ENCODE data around the gene ADAMTS17.

ADAMTS17 gene, protein sequence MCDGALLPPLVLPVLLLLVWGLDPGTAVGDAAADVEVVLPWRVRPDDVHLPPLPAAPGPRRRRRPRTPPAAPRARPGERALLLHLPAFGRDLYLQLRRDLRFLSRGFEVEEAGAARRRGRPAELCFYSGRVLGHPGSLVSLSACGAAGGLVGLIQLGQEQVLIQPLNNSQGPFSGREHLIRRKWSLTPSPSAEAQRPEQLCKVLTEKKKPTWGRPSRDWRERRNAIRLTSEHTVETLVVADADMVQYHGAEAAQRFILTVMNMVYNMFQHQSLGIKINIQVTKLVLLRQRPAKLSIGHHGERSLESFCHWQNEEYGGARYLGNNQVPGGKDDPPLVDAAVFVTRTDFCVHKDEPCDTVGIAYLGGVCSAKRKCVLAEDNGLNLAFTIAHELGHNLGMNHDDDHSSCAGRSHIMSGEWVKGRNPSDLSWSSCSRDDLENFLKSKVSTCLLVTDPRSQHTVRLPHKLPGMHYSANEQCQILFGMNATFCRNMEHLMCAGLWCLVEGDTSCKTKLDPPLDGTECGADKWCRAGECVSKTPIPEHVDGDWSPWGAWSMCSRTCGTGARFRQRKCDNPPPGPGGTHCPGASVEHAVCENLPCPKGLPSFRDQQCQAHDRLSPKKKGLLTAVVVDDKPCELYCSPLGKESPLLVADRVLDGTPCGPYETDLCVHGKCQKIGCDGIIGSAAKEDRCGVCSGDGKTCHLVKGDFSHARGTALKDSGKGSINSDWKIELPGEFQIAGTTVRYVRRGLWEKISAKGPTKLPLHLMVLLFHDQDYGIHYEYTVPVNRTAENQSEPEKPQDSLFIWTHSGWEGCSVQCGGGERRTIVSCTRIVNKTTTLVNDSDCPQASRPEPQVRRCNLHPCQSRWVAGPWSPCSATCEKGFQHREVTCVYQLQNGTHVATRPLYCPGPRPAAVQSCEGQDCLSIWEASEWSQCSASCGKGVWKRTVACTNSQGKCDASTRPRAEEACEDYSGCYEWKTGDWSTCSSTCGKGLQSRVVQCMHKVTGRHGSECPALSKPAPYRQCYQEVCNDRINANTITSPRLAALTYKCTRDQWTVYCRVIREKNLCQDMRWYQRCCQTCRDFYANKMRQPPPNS

DNA sequence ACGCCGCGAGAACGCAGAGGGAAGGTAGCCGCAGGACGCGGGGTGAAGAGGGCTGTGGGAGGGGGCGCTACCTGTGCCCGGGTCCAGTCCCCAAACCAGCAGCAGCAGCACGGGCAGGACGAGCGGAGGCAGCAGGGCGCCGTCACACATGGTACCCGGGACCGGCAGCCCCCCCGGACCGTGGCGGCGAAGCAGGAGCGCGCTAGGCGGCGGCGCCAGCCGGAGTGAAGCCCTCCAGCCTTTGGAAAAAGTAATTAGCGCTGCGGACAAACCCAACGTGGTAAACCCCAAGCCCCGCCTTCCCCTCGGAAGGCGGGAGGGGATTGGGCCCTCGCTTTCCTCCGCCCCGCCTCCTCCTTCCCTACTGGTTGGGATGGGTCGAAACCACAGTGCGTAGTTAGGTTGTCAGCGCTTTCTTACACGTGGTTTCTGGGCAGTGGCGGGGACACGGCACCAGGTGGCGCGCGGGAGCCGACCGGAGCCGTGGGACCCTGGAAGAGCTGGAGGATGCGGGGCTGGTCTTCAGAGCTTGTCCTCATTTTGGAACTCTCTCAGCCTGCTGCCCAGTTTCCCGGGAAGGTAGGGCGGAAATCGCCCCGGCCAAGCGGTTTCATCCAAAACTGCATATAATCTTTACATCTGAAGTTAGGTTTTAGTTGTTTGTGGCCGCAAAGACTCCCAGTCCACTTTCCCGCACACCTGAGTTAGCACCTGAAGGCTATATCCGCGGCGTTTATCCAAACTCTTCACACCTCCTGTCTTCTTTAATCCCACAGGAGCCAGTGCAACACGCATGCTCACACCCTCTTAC is at the start of gene ADAMTS17:
Gene ADAMTS17 (minus strand): TSS at position 226 of the 811 bp plus-strand sequence. CDS start 76 bp downstream, at position 150.
- DNase-seq: peak; percentile 94

DNA sequence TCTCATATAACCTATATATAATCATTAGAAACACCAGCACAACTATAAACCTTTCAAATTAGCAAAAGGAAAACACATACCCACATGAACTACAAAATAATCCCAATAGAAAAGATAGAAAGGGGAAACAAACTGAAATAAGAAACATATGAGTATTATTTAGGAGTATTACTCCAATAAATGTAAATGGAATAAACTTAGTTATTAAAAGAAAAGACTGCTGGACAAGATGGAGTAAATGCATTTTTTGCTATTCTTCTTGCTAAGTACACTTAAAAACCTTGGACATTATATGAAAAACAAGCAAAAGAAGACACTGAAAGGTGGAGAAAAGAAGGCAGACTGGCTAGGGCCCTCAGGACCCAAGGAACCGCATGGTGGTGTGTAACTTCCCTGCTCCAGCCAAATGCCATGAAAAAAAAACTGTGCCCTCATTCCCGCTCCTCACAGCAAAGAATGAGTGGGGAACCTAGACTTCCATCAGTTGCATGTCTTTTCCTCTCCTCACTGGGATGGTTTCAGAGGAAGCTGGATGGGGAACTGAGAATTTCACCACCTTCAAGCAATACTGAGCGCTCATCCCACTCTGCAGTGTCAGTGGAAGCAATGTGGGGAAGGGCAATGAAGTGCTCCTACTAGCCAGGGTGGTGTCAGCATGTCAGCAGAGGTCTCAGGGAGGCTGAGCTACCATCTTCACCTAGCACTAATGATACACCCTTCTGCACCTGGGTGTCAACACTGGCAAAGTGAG is 43.7 kb upstream of the ADAMTS17 start:
- no peak for DNase-seq

DNA sequence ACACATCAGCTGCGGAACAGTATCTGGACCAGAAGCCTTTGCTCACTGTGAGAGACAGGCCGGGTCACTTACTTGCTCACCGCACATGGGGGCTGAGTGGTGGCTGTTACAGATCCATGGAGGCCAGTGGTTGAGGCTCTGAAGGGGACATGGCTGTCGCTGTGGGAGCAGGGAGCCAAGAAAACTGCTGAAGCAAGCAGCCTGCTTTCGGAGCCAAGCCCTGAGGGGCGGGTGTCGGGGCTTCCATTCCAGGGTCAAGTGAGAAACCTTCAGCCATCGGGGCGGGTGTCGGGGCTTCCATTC is 42.3 kb upstream of the ADAMTS17 start:
- no peak for DNase-seq

DNA sequence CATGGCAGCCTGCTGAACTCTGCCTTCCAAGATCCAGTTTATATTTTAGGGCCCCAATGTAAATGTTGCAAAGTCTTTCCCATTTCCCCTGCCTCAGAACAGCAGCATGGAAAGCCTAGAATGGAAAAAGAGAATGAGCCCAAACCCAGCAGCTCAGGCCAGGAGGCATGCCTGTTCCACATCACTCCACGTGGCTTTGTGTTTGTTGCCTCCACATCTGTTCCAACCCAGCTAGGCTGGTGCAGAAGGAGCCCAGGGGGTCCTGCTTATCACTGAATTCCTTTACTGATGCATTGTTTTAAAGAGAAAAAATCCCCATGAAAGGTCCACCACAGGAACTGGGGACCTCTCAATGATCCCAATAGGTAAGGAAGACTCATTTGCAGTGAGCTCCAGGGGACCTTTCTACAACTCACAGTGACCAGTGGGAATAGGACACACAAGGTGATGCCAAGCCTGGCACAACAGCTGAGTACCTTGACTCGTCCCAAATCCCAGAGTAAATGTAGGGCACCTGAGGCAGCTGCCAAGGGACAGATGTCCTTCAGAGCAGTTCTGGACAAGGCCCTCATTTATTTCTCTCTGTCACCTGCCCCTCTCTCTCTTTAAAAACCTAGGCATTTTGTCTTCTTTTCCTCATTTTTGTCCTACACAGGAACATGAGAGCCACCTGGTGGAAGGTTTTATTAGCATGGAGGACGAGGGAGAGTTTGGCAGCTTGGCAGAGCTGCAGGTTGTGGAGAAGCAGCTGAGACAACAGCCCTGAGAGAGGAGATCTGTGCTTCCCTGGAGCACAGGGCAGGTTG is 41.7 kb upstream of the ADAMTS17 start:
- DNase-seq: no peak

DNA sequence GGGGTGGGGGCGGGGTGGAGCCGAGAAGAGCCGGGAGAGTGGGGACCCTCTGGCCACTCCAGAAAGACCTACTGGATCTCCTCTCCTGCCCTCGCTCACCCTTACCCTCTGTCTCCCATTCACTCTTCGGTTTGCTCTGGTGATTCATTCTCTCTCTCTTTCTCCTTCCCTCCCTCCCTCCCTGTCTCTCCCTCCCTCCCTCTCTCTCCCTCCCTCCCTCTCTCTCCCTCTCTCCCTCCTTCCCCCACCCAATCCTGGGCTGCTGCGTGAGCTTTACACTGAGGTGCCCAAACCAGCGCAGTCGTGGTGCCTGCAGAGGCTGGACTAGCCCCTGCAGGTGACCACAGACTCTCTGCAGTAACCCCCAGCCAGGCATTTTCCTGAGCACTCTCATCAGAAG is 32.2 kb upstream of the ADAMTS17 start:
- DNase-seq: no peak

DNA sequence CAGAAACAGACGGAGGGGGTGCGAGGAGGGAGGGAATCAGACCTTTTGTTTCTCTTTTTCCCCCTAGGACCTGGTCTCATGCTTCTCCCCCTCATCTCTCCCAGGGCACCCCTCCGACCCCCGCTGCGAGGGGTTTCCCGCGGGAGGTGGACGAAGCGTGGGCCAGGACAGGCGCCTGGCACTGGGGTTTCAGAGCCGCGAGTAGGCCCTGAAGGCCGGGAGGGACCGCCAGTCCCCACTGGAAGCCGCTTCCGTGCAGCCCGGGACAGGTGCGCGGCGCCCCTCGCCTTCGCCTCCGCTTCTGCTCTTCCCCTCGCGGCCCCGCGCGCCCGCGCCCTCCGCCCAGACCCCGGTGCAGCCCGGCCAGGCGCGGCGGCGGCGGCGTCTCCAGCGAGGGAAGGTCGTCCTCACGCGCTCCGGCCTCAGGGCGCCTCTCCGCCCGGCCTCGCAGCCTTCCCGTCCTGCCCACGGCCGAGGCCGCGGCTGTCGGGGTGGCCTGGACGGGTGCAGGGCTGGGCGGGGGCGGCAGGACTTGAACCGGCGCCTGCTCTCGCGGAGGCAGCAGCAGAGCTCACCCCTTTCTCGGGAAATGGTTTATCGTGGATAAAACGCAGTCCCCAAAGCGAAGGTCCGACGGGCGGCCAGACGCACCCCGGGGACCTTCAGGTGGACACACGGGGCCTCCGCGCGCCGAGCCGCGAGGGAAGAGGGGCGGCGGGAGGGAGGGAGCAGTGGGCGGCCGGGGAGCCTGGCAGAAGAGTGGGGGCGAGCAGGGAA is 31.5 kb upstream of the ADAMTS17 start:
- DNase-seq: no peak

DNA sequence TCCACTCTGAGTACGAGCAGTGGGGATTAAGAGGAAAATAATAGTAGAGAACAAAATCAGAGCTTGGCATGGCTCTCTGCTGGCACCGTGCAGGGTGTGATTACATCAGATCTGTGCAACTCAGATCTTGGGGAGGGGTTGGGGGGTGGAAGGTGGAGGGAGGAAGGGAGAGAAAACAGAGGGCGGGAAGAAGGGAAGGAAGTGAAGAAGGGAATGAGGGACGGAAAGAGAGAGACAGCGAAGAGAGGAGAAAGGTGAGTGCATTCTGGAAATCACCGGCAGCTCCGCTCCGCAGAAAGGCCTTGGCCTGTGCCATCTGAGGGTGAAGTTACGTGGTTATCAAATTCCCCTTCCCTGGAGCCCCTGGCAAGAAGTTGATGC is 31.0 kb upstream of the ADAMTS17 start:
- no peak for DNase-seq

DNA sequence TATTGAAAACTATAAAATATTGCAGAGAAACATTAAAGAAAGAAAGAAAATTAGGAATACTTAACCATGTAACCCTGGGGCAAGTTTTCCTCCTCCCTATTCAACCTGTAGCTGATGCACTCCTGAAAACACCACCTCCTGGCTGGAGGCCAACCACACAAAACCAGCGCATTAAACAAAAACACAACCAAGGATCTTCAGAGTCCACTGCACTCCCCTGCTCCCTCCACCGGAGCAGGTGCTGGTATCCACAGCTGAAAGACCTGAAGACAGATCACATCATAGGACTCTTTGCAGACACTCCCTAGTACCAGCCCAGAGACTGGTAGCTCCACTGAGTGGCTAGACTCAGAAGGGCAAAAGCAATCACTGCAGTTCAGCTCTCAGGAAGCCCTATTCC is 13.6 kb upstream of the ADAMTS17 start:
- DNase-seq: no peak

DNA sequence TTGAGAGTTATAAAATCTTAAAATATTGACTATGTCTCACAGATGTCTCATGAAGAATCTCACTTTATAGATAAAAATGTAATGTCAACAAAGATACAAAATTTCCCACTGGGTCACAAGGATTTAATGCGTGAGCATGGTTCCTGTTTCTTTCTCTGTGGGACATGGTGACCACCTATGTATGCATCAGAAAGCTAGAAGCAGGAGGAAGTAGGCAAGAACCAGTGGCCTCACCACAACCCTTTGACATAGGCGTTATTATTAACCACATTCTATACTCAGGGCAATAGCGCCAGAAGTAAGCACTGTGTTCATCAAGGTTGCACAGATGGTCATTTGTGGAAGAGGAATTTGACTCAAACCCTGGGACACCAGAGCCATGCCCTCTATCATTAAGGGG is 11.7 kb upstream of the ADAMTS17 start:
- DNase-seq: no peak

DNA sequence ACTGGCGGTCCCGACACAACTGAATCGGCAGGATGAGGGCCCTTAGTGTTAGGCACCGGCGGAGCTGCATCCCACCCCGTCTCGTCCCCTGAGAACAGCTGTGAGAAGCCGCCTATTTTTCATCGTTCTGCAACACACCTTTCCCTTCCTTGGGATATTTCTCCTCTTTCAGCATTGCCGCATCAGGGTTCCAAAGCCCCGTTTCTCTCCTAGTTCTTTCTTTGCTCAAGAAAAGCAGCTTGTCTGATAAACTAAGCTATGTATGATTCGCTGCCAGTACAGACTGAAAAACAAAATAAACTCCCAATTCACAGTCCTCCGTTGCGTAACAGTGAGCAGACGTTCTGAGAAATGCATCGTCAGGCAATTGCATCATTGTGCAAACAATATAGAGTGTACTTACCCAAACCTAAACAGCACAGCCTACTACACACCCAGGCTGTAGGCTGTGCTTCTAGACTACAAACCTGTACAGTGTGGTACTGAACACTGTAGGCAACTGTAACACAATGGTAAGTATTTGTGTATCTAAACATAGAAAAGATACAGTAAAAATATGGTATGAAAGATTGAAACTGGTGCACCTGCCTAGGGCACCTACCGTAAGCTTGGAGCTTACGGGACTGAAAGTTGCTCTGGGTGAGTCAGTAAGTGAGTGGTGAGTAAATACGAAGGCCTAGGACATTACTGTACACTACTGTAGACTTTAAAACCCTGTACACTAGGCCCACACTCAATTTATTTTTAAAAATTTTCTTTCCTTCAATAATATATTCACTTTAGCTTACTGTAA is 8.9 kb upstream of the ADAMTS17 start:
- no peak for DNase-seq

DNA sequence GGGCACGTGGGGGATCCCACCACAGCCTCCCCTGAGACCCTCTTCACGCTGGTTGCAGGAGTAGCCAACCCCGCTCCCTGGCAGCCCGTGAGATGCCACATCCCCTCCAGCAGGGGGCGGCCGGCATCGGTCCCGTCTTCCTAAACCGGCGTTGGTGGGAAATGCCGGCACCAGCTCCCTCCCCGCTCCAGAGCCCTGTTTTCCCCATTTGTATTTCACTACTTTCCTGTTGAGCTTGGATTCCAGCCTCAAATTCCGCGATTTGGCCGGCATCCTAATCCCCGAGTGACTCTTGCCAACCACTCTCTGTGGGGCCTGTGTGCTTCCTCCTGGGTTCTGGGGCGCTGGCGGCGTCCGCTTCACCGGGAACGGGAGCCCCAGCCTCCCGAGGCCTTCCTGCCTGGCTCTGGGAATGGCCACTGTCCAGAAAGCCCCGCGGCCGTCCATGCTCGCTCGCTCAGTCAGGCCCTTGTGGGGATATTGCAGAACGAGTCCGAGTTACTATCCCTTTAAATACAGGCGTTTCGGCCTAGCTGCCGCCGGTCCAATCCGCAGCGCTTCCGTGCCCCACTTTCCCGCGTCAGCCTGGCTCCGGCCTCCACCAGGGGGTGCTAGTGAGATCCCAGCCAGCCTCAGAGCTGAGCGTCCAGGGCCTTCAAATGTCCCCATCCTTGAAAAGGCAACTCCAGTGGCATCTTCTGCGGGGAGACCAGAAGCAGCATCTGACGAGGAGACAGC is 8.1 kb upstream of the ADAMTS17 start:
- peak; percentile 97 for DNase-seq

DNA sequence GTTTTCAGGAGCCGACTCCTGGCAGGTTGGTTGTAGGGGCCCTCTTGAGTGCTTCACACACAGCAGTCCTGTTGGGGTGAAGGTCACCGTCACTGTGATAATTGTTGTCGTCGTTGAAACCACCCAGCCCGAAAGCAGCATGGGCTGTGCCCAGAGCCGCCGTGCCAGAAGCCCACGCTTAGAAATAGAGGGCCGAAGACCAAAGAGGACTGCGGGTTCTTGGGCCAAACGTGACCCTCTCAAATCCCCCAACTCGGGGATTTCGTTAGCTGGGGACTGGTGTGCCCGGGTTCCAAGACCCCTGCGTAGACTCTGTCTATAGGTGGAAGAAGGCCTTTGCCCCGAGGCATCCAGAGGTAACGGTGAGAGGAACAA is 7.5 kb upstream of the ADAMTS17 start:
- DNase-seq: no peak

DNA sequence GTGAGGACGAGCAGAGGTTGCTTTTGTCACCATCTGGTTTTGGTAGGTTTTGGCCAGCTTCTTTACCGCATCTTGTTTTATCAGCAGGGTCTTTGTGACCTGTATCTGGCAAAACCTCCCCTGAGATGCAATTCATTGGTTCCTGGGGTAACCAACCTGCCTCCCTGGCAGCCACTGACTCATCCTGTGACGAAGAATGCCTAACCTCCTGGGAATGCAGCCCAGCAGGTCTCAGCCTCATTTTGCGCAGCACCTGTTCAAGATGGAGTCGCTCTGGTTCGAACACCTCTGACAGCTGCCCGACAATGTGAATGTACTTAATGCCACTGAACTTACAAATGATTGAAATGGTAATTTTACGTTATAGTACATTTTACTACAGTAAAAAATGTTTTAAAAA is 6.8 kb upstream of the ADAMTS17 start:
- no peak for DNase-seq

DNA sequence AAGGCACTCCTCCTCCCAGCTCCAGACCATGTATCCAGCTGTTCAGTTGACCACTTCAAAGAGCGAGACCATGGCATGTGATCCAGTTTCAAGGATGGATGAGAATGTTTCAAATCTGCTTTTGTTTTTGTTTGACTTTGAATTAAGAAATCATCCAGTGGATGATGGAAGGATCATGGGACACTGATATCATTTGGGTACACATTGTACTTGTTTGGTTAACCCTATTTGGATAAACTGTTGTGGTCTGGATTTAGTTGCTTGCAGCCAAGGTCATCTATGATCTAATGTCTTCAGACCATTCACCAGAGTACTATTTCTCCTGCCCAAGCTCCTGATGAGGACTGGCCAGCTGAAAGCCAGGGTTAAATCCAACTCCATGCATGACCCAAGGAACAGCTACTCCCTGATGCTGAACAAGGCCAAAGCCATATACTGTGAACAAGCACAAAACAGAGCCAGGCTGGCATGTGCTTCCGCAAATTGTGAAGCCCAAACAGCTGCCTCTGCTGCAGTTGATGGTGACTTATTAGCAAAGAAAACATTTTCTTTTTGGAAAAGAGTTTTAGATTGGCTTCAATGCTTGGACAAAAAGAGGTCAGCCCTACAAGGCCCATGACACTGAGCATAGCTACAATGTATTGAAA is 5.2 kb upstream of the ADAMTS17 start:
- no peak for DNase-seq

DNA sequence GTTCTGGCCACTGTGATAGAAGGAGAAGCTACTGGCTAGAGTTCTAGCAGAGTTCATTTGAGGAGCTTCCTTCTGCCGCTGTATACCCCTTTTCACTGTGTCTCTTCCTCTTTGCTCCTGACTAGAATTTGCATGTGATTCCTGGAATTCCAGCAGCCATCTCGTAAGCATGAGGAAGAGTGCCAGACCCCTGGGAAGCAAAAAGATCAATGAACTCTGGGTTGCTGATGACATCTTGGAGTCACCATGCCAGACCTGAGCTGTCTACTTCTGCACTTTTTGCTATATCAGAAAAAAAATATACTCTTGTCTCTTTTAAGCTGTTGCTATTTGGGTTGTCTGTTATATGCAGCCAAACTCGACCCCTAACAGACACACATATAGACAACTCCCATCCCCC is 3.7 kb upstream of the ADAMTS17 start:
- no peak for DNase-seq

DNA sequence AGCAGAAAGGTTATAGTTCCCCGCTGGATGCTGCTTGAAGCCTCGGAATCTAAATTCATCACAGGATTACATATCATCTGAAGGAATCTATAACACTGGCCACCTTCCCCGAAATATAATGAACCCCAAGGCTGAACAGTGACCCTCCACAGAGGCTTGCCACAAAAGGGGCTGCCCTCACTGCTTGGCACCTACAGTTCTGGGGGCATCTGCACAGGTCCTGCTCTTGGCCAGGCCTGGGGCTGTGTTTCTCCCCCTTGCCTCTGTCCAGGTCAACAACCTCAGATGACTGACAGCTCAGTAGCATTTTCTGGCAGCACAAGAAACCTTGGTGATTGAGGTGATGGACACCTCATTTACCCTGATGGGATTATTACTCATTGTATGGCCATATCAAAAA is 1.5 kb upstream of the ADAMTS17 start:
- no peak for DNase-seq

DNA sequence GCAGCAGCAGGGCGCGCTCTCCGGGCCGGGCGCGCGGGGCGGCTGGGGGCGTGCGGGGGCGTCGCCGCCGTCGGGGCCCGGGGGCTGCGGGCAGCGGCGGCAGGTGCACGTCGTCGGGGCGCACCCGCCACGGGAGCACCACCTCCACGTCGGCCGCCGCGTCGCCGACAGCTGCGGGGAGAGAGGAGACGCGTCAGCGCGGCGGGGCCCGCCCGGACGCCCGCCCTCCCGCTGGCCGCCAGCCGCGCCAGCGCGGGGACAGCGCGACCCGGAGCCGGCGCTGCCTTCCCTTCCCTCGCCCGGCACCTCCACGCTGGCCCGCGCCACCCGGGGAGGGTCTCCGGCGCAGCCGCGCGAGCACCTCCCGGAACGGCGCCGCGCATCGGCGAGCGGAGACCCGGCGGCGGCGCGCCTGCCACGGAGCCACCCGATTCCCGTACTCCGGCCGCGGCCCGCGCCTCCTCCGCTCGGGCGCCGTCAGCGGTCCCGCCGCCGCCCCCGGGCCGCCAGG is 481 bp downstream of the ADAMTS17 start:
- DNase-seq: no peak

DNA sequence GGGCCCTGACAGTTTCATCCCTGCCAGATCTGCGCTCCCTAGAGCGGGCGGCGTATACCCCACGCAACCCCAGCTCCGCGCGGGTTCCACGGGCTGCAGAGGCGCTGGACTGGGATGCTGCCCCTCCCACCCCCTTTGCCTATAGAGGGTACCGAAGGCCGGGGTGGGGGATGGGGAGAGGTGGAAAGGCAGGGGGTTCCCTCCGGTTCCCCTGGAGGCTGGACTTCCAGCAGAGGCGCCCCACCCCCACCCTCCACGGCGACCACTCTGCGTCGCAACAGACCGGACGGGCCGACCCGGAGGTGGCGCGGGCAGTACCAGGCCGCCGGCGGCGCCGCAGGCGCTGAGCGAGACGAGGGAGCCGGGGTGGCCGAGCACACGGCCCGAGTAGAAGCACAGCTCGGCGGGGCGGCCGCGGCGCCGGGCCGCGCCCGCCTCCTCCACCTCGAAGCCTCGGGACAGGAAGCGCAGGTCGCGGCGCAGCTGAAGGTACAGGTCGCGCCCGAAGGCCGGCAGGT is 995 bp downstream of the ADAMTS17 start:
- no peak for DNase-seq
